NCI-H226 (cell line): ENCODE data around the gene SH3RF3.

ENCODE experiments used
- DNase-seq: peaks from one replicate; pipeline ENCODE4 v3.0.0-alpha.2; 2015

The SH3RF3 gene

DNA sequence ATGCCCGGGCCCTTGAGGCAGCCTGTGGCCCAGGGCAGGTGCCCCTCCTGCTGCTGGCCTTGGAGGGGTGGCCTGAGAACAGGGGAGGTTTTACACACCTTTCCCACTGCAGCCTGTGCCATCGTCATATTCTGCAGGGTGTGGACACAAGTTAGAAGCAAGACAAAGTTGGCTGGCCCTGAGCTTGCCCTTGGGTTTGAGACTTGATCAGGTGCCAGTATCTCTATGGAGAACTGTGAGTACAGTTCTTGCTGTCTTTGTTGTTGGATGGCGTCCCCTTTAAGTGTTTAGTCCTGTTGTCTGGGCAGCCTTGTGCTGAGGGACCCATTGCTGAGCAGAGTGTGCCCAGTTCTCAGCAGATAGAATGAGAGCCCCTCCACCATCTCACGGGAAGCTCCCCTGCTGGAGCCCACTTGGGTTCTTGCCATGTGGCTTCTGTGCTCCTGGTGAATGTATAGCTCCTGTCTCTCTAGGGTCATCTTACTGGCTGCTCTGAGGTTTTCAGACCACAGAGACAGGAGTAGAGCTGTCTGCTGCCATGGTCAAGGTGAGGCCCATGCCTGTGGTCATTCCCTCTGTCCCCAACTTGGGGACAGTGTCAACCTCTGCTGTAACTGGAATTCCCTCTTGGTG lies 115.9 kb downstream of the SH3RF3 start:
- no peak for DNase-seq

GRCh38 chr2:109246176-109246575 lies 117.2 kb downstream of the SH3RF3 start:
- DNase-seq = no peak

DNA sequence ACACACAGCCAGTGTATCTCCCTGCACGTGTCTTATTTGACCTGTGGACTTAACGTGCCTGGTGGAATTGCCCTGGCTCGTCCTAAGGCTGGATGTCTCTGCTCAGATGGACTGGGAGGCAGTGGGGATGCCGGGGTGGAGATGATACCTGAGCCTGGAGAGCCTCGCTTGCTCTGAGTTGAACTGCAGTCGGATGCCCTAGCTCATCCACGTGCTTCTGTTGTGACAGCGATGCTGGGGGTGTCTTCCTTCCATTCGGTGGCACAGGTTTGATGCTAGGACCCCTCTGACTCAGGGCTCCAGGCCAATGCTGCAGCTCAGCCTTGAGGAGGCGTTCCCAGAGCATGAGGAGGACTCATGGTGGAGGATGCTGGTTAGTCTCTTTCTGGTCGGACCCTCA lies 117.6 kb downstream of the SH3RF3 start:
- no peak for DNase-seq

DNA sequence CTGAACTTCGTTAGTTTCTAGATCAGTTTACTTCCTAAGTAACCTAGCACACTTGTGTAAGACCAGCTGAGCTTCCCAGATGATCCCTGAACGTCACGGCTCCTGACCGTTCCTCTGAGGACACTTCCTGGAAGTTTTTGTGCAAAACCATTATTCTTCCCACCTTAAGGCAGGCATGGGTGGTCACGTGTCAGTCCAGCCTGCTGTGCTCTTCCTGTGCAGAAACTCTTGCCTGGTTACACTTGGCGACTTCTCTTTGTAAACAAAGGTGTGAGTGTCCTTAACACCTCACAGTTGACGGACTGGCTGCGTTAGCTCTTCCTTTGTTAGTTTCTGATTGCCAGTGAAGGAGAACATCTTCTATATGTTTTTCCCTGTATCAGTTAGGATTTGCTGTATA lies 118.3 kb downstream of the SH3RF3 start:
- no peak for DNase-seq

DNA sequence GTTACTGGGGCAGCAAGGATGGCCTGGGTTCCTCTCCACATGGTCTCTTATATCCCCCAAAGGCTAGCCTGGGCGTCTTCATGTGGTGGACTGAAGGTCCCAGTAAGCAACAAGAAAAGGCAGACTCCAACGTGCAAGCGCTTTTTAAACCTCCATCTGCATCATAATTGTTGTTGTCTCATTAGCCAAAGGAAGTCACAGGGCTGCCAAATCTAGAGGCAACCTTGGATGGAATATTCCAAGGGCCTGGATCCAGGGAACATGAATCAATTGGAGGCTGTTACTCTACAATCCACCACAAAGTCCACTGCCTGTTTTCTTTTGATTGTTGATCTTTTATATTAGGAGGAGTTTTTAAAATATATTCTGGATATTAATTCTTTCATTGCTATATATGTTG lies 118.8 kb downstream of the SH3RF3 start:
- DNase-seq = no peak

DNA sequence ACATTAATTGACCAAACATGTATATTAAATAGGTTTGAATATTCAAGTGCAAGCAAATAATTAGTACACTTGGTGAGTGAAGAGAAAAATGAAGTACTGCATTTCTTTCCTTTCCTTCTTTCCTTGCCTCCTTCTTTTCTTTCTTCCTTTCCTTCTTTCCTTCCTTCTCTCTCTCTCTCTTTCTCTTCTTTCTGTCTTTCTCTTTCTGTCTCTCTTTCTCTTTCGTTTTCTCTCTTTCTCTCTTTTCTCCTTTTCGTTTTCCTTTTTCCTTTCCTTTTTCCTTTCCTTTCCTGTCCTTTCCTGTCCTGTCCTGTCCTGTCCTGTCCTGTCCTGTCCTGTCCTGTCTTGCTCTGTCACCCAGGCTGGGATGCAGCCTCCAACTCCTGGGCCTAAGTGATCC lies 119.6 kb downstream of the SH3RF3 start:
- no peak for DNase-seq

GRCh38 chr2:109253217-109253616 lies 124.2 kb downstream of the SH3RF3 start:
- DNase-seq = no peak

DNA sequence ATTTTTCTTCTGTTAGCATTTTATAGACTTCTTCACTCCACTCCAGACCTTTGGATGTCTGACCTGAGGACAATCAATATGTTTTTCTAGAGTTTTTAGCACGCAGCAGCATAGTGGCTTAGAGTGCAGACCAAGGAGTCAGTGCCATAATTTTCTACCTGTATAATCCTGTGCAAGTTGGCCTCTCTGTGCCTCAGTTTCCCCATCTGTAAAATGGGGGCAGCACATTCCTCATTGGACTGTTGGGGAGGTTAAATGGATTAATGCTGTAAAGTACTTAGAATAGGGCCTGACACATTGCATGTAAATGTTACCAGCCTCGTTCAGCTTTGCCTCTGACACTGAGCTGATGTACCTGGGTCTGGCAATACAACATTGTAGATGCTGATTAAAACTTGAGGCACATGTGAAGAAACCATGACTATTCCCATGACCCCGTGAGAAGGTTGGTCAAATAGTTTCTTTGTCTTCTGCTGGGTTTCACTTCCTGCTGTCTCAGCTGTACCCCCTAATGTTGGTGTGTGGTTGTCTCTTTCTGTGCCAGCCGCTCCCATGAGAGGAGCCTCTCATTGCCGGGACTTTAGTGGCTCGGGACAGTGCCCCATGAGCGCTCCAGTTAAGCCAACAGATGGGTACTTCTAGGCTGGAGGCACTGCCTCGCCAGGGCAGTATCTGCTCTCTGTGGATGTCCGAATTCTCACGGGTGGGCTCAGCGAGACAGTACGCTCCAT lies 125.3 kb downstream of the SH3RF3 start:
- no peak for DNase-seq

DNA sequence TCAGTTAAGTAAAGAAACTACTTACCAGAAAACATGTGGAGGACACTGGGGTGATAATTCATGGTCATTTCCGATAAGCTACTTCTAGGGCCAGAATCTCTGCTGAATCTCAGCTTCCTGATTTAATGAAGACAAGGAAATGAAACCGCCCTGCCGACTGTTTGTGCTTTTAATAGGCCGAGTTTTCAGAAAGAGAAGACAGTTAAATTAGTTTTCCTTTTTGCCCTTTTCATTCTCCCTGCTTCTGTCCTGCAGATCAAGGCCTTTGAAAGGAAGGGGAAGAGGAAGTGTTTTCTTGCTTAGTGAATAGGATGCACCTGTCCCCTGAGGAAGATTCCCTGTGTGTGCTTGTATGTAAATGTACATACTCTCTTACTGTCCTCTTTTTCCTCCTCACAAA lies 126.6 kb downstream of the SH3RF3 start:
- no peak for DNase-seq

DNA sequence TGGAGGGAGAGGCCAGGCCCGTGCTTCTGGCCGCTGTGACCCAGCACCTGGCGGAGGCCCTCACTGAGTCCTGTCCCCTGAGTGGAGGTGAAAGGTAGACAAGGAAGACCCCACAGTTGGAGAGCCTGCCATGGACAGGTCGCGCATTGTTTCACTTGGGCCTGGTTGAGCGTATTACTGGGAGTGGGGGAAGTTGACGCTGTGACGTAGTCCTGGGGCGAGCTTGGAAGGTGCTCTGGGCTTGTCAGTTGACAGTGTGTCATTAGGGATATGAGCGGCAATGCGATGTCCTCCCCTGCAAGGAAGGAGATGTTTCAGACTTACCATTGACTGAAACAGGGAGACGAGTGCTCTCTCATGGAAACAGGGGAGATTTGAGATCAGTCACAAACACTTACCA lies 127.1 kb downstream of the SH3RF3 start:
- DNase-seq = no peak

DNA sequence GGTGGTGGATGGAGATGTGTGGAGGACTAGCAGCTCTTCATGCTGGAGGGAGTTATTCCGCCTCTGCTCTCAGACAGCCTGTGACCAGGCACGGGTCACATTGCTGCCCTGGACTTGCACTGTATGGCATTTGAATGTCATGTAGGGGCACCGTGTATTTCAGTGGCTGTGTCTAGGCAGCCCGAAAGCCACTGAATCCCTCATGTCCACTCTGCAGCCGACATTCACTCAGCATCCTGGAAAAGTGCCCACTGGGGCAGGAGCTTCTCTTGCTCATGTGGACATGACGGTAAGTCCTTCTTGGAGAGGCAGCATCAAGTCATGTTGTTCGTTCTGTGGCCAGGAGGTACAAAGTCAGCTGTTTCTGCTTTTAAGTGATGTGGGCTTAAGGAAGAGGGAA lies 127.9 kb downstream of the SH3RF3 start:
- DNase-seq = no peak

- DNase-seq = no peak
Measured at GRCh38 chr2:109257653-109258052, 128.6 kb downstream of the SH3RF3 start.

DNA sequence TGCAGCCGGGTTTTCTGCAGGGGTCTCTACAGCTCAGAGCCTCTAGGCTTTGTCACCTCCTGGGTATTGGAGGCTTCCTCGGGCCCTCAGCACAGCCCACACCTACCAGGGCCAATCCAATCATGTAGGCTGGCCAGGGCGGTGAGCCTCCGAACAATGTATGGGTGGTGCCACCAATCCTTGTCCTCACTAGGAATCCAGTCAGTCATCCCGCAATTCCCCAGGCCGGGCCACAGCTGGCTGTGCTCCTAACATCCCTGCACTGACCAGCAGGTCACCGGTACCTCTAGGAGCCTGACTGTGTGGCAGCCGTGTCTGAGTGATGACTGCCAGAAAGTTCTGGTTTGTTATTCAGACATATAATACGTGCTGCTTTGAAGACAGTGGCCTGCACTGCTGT lies 129.4 kb downstream of the SH3RF3 start:
- no peak for DNase-seq

DNA sequence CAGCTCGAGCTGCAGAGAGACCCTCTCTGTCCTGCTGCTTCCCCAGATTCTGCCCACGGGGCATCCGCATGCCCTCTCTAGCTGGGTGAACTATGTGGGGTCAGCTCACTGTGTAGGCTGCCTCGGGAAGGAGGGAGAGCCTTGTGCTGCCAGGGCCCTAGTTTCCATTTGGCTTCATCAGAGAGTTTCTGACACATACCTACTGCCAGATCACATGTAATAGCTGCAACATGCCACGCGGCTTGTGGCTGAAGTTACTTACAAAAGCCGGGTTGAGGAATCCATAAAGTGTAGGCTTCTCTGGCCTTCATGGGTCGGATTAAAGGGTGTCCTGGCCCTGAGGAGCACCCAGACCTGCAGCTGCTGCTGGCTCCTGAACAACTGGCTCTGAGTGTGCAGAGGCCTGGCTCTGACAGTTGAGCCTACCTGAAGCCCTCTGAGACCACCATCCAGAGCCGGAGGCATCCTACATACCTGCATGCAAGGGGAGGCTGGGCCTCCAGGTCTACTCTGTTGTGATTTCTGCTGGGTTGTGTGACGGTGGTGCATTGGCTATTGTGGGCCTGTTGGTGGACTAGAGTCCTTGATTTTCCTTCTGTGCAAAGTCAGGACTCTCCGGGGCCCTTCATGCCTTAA lies 130.0 kb downstream of the SH3RF3 start:
- no peak for DNase-seq

DNA sequence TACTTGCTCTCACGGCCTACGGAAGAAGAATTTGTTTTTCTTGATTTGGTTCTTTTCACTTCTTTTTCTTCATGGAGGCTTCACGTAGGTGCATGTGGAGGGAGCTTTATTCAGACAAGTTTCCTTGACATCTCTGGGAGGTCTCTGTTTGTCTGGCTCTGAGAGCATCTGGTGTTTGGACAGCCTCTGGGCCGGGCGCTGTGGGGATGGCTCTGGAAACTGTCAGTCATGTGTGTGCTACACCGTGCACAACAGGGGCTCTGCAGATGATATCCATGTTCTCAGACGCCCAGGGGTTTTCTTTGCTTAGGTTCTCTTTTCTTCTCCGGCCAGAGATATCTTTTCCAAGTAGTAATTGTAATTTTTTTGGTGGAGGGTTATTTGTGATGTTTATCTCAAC lies 130.7 kb downstream of the SH3RF3 start:
- no peak for DNase-seq

GRCh38 chr2:109260116-109260855 lies 131.3 kb downstream of the SH3RF3 start:
- DNase-seq = no peak

- DNase-seq = peak; percentile 42
Measured at GRCh38 chr2:109260886-109261700, 132.1 kb downstream of the SH3RF3 start.

DNA sequence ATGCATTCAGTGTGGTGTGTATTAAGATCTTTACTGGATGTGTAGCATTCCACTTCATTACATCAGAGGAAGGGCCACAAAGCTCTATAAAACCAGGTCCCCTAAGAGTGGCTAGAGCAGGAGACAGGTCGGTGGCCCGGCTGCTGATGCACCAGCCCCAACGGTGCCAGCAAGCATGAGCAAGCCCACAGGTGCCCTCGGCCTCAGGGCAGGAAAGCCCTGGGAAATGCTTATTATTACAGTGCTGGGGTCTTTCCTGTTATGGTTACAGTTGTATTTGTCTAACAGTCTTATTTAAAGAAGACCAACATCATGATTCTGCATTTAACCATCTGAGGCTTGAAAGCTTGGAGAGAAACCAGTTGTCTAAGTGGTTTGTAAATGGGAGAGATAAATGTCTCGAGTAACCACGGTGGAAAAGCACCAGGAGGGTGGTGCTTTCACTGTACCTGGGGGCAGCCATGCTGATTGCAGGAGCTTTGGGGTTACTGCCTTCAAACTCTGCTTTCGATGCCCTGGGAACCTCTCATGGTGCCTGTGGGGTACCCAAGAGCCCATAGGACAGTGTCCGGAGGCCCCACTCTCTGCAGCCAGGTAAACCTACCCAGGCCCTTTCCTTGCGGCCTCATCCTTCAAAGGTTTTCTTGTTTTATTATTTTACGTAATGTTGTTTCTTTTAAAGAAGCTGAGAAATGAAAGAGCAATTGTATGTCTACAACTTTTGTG lies 133.1 kb downstream of the SH3RF3 start:
- no peak for DNase-seq

GRCh38 chr2:109264595-109265328 lies 135.8 kb downstream of the SH3RF3 start:
- no peak for DNase-seq

DNA sequence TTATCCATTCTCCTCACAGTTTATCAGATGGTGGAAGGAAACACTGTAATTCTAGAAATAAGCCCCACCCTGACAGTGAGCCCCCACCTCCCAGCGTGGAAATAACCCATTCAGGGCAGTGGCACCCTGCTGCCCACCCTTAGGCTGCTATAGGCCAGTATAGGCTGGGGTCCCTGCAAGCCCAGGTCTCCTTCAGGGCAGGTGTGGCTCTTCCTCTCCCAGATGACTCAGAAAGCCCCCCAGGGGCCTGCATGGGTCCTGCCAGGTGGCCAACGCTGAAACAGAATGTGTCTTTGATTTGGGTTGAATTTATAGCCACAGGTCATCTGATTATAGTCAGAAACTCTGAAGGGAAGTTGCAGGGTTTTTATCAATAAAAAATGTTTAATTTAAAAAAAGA lies 136.4 kb downstream of the SH3RF3 start:
- DNase-seq = no peak

DNA sequence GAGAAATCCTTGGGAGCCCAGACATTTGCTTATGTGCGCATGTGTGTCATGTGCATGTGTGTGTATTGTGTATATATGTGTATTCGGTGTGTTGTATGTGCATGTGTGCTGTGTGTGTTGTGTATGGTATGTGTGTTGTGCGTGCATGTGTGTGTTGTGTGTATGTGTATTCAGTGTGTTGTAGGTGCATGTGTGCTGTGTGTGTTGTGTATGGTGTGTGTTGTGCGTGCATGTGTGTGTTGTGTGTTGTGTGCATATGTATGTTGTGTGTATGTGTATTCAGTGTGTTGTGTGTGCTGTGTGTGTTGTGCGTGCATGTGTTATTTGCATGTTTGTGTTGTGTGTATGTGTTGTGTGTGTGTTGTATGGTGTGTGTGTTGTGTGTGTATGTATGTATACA lies 136.9 kb downstream of the SH3RF3 start:
- no peak for DNase-seq
